ENCODE results near the gene MYH10.
A peak's percentile ranks its signal among the peaks of the same experiment; 100 is the strongest.
"Not testable (repeated sequence)": the region's sequence is repeated elsewhere in the genome, so short reads cannot be mapped to it uniquely, and the experiment has no call there.

MYH10 gene

DNA sequence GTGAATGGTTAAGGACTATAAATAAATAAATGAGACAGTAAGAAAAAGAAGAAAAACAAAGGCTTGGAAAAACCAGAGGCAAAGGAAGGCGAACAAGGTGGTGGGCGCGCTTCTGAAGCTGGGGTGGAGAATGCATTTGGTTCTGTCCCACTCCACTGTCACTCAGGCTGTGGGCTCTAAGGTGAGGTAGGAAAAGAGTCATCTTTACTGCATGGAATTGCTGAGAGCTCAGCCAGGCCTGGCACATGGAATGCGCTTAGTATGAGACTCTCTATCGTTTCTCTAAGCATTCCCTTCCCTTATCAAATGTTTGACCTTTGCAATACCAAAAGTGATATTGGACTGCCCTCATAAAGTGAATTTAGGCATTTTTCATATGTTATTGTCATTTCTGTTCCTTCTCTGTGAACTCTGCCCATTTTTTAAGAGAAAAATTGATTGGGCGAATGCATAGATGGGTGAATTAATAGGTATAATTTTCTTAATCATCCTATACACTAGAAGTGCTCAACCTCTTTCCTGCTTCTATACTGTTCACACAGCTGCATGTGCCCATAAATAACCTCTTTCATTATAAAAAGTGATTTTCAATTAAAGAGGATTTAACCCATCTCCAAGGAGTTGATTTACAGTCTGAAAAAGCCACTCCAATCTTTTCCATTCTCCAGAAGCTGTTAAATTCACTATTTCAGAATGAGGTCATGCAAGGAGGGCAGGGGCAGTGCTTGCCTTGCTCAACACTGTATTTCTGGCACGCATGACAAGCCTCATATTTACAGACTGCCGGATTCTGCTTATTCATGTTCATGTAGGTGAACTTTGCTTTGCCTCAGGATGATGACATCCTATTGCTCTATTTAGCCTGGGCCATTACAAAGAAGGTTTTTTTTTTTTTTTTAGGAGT is 87.7 kb downstream of the MYH10 start:
- peak; percentile 57 for DNase-seq

DNA sequence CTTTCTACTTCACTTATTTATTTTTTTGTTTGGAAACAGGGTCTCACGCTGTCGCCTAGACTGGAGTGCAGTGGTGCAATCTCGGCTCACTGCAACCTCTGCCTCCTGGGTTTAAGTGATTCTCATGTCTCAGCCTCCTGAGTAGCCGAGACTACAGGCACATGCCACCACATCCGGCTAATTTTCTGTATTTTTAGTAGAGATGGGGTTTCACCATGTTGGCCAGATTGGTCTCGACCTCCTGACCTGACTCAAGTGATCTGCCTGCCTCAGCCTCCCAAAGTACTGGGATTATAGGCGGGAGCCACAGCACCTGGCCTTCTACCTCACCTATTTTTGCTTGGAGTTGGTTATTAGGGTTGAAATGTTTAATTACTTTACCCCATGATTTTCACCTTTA is 90.5 kb downstream of the MYH10 start:
- not testable (repeated sequence) for DNase-seq

DNA sequence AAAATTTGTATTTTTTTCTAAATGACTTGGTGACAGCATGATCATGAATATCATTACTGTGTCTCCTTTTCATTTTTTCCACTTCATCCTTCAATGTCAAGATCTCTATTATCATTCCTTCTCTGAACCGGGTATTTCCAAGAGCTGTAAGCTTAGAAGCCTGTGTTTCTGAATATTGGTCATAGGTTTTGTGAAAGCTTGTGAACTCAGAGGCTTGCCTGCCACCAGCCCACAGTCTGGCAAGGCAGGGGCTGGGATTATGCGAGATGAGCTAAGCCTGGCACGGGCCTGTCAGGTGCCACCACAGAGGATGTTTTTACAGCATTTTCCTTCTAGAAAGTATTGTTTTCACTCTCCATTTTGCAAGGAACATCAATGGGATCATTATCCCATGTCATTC is 92.8 kb downstream of the MYH10 start:
- DNase-seq, result no peak

DNA sequence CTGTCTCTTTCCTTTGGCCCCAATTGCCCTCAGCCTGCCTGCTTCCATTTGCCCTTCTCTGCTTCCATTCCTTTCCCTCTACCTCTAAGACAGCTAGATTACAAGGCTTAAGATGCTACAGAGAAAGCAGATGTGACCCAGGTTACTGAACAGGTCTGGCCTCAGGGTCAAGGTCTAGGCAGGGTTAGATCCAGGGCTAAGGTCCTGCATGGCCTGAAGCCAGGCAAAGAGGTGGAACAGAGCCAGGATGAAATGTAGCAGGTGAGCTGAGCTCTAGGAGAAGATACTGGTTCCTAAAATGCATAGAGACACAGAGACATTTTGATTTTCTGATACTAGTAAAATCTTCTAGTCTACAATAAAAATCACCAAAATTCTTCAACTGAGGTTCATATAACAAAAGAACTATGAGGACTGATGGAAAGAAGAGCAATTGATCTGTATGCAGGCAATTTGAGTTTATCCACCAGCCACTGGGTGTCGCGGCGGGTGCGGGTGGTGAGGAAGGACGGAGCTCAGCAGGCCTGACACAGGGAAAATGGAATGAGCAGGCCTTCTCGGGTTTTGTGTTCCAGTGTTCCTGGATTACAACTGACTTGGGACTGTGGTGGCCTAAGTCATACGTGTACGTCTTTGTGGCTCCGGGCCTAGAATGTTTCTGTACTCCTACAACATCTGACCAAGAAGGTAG is 95.9 kb downstream of the MYH10 start:
- no peak for DNase-seq

DNA sequence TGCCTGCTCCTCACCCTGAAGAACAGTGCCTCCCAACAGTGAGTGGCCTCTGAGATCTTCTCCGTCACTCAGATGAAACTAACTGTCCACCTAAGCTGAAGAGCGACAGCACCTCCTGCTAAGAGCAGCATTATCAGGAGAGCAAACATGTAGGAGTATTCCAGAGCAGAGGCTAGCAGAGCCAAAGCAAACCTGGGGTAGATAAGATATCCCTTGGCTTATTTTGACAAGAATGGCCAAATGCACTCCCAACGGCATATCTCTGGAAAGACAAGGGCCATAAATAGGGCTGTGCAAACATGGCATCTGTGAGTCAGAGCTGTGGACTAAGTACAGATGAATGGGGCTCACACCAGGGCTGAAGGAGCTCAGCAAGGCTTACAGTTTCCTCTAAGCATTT is 98.5 kb downstream of the MYH10 start:
- no peak for DNase-seq

DNA sequence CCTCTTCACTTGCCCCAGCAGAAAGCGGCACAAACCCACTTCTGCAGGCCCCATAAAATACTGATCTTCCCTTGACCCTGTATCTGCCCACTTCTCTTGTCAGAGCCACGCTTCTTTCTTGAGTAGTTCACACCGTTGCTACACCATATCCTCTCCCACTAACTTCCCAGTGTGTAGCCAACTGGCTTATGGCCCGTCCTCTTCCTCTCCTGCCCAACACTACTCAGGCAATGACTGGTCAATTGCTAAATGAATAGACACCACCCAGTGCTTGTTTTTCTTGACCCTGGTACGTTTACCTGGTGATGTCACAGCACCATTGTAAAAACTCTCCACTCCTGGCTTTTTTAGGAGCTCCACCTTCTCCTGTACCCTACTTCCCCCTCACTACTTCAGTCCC is 107.9 kb downstream of the MYH10 start:
- DNase-seq, result no peak

DNA sequence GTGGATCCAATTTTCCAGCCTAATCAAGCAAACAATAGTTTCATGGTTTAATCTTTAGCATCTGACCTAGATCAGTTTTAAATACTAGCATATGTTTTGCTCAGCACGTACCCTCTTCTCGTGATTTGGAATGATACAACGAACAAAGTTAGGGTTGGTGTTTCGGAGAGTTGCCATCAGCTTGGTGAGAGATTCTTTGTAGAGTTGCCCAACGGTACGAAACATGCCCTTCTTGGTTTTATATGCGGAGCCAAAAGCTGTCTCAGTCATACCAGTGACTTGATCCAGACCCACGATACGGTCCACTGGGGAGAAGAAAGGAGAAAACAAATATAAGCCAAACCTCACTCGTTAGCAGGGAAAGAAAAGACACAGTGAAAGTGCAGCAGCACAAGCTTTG is 109.5 kb downstream of the MYH10 start:
- DNase-seq, result no peak

DNA sequence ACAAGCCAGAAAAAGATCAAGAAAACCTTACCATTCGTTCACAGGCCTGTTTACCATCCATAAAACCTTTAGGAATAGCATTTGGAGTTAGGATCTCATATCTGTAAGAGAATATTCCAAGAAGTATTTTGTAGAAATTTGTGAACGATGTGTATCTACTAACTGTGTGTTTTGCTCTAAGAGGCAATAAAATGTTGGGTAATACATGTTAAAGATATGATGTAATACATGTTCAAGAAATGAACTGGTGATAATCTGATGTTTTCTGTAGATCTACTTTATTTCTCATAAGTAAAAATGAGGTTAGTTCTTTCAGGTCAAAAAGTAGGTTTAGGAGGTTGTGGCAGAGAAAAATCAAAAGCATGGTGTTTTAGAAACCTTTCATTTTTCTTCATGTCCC is 111.7 kb downstream of the MYH10 start:
- DNase-seq, result no peak

DNA sequence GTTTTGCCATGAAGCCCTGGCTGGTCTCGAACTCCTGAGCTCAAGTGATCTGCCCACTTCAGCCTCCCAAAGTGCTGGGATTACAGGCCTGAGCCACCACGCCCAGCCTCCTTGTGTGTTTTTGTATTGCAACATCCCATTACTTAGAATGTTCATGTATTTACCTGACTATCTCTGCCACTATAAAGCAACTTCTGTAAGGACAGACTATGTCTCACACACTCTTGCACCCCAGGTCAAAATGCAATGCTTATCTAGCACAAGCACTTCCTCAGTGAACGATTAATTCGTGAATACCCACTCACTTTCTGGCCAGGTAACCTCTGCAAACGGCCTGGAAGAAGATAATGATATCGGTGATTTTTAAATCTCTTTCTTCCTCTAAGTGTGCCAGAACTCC is 112.2 kb downstream of the MYH10 start:
- no peak for DNase-seq

DNA sequence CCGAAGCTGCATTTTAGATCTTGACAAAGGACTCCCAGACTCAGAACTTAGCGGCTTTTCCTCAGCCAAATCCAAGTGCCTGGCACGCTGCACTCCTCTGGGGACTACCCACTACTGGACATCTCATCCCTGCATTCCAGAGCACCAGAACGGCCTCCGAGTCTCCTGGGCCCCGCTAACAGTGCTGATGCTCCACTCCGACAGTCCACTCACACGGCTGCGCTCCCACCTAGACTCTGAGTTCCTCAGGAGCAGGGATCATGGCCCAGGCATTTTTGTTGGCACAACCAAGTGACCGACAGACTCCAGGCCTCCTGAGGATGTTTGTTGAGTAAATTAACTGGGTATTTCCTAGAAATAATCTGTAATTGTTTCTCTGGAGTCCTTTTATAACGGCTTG is 115.7 kb downstream of the MYH10 start:
- DNase-seq, result no peak

DNA sequence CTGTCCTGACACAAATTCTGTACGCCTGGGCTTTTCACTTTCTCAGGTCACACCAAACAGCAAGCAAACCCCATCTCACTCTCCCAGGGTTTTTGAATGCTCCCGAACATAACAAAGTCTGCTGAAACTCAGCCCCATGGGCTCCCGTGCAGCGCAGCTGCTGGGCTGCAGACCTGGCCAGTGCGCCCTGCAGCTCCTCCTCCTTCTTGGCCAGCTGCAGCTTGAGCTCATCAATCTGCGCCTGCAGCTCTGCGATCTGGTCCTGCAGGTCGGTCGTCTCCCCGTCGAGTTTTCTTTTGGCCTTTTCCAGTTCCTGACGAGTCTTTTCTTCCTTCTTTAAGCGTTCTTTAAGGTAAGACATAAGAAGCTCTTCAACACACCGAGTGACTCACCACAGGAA is 124.4 kb downstream of the MYH10 start:
- no peak for DNase-seq

DNA sequence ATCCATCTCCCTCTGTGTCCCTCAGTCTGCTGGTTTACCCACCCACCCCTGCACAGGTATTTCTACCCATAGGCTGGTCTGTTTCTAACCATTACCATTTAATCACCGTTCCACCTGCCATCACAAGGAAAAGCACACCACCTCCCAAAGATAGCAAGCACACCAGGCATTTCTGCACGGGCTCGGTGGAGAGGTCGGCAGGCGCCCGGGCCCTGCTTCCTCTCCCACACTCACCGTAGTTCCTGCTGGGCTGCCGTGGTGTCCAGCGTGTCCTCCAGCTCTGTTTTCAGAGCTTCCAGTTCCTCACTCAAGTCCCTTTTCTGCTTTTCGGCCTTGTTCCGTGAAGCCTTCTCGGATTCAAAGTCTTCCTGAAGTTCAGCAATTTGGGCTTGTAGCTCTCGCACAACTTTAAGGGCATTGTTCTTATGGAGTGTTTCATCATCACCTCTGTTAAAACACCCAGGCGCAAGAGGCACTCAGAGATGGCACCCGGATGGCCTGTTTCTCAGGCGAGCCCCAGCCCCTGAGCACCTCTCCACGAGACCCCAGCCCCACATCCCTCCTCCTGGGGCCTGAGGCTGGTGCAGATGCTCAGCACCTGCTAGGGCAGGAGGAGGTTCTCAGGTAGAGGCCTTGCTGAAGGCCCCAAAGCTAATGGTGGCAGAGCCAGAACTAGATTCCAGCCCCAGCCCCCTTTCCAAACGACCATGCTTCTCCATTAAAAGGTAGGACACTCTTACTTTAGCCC is 125.9 kb downstream of the MYH10 start:
- DNase-seq, result no peak

DNA sequence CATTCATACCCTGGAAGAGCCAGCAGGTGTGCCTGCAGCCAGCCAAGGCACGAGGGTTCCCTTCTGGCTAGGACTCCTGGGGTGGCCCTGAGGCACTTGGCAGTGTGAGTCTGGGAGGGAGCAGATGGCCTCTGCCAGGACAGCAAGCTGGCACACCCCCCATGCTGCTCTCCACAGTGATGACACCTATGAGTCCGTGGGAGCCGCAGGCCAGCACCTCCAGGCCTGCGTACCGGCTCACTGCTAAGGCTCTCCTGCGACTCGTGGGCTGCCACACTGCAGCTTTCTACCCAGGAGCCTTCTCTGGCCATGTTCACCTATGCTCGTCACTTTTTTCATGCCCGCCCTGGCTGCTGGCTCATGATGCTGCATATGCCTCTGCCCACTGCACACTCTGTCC is 126.7 kb downstream of the MYH10 start:
- no peak for DNase-seq

DNA sequence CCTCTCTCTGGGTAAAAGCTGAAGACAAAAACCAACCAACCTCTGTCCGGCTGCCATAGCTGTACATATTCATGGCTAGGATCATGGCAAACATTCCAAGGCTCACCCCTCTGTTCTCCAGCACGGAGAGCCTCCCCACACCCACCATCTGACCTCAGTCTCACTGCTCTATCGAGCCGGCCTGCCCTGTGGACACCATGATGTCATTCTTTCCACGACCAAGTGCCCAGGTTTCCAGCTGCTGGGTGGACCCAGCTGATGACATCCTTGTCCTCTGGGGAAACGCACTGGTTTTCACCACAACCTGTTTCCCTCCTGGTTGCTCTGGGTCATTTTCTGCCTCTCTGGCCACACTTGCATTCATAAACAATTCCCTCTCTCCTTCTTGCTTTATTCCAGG is 127.2 kb downstream of the MYH10 start:
- no peak for DNase-seq

DNA sequence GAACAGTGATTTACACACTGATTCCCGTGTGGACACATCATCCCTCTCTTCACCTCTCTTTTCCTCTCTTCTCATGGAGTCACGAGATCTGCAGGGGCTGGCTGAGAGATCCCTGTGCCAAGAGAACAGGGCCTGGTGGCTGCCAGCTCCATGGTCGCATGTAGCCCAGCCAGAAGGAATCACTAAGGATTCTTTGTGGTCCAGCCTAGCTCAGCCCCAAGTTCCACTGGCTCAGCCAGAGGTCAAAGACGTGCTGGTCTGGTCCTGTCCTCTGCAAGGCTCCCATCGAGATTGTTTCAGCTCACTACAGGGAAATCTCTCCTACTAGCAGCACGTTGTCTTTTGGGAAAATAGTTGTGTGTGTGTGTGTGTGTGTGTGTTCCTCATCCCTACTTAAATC is 128.4 kb downstream of the MYH10 start:
- no peak for DNase-seq

DNA sequence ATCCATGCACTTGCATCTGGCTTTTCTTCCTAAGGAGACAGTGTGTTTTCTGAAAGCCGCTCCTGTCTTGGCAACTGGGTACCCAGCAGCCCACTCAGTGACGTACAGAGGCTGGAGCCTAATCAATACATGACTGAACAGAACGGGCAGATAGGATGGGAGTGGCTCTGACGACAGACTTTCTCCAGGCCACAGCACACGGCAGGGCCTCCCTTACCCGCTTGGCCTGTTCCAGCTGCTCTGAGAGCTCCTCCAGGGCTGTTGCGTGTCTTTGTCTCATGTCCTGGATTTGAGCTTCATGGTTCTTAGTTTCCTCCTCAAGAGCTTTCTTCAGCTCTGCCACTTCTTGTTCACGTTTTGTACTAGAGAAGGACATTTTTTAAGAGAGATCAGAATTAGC is 129.9 kb downstream of the MYH10 start:
- DNase-seq, result no peak

DNA sequence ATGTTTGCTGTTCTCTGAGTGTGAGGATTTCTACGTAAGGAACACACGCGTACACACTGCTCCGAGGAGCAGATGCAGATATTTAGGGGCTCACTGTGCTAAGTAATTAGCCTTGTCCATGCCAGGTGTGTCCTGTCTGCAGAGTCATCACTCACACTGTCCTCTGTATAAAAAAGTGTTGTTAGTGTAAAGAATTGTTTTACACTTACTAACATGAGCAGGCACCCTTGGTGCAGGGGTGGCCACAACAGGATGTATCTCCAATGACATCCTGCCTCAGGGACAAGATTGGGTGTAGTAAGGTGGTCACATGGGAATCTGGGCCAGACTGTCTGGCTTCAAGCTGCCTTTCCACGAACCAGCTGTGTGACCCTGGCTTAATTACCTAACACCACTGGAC is 130.9 kb downstream of the MYH10 start:
- no peak for DNase-seq

DNA sequence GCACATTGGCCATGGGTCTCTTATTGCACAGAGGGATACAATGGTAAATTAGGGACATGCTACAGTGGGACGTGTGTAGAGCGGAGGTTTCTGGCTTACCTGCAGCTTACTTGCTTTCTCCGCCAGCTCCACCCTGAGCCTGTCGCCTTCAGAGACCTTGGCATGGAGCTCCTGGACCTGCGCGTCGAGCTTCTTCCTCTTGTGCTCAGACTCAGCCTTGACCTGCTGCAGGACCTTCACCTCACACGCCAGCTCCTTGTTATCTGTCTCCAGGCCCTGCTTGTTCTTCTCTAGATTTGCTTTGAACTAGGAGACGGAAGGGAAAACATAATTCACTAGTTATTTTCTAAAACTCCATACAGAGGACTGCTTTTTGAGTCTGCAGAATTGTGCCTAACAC is 131.4 kb downstream of the MYH10 start:
- DNase-seq, result no peak

DNA sequence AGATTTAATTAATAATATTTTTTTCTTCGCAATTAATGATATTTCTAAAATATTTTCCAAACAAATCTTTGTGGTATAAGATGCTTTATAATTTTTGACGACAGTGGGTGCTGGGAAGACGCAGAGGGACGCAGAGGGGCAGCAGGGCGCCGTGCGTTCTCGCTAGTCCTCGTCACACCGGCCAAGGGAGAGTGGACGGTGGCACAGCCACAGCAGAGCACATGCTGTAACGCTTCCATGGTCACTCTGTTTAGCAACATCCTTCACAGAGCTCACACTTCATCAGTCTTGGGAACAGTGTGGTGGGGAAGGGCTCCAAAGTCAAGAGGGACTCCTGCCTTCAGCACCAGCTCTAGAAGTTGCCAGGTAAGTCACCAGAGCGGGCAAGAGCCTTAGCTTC is 134.4 kb downstream of the MYH10 start:
- no peak for DNase-seq

DNA sequence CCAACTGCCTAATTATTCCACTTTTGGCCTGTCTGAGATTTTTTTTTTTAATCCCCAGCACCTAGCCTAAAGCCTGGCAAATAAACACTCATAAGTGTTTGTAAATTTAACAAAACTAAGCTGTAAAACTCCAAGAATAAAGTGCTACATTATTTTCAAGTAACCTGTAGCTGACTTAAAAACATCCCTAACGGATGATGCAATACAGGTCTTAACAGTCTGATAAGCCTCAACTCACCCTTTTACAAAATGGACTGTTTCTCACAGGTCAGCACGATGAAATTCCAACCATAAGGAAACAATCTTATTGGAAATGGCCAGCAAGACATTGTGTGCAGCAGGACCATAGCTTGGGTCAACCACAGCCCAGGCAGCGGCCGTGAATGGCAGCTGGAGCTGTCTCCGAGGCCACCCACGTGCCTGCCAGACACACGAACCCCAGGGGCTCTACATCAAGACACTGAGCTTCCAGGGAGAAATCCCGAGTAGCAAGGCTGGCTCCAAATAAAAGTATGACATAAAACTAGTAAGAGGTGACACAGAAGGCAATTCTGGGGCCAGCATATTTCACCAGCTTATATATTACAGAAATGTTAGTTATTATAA is 135.9 kb downstream of the MYH10 start:
- no peak for DNase-seq

DNA sequence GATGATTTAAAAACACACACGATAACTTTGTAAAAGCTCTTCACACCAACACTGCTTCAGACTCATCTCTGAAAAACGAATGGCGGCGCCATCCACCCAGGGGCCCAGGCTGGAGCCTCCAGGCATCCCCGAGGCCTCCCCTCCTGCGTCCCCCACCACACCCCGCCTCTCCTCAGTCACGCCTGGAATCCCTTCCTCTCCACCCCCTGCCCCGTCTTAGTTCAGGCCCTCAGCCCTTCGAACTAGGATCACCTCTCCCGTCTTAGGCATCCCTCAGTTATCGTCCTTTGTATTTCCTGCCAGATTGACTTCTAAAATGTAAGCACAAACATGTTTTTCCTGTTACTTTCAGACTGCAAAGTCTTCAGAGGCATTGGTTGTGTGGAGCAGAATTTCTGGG is 136.5 kb downstream of the MYH10 start:
- DNase-seq, result no peak

DNA sequence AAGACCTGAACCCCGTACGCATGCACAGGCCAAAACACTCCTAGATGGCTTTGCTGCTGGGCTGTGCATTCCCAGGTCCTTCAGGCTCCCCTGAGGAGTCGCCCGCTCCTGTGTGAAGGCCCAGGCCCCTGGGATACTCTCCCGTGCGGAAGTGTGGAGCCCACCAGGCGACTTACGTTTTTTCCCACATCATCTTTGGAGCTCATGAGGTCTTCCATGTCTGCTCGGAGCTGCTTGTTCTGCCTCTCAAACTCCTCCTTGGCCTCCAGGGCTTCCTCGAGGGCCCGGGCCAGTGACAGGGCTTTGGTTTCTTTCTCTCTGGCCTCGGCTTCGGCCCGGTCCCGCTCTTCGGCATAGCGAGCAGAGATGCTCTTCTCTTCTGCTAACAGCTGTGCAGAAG is 138.4 kb downstream of the MYH10 start:
- DNase-seq, result no peak

DNA sequence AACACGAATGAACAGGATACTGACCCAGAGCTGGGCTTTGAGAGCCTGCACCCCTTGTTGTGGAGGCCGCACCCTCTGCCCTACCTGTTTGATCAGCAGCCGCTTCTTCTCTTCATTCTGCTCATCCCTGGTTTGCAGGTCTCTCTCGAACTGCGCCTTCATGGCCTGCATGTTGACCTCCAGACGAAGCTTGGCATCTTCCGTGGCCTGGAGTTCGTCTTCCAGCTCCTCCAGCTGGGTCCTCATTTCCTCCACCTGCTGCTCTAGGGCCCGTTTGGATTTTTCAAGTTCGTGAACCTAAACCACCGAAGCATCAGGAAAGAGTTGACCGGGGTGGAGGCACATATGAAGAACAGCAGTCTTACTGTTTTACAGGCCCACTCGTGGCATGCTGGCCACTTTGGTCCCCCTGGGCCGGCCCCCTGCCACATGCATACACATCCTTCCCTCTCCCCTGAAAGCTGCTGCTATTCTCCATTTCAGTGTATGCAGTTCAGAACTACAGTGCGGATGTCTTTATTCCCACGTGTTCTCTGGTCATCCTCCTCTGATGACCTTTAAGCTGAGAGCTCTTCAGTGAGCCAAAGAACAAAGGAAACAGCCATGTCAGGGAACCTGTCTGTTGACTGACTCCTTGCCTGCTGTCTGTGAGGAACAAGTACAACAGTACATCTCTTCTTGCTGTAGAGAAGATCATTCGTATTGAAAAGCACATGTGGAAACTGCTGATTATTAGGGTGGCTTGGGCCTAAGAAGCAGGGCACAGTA is 140.1 kb downstream of the MYH10 start:
- no peak for DNase-seq
